ENCODE results near the gene DAB2. TPM values are rescaled to one million over a fixed set of nuclear protein-coding genes. Genes with fewer than 3 reads are reported as not detected.

DAB2 gene
- total RNA-seq, 1 experiment from 2014 or later, result 5.5 TPM

- Histone ChIP-seq H3K9ac (ENCODE audit: low read length) (no peak overlapping the region), H3K27me3 (ENCODE audit: insufficient read depth, low read length) (no peaks in the 10 kb centered on the region), H3K4me1 (ENCODE audit: control insufficient read depth in 1 of 2, insufficient read depth in 2 of 2, low read length in 2 of 2) (no peaks in the 10 kb centered on the region), H3K9me3 (ENCODE audit: control insufficient read depth in 1 of 2, insufficient read depth in 1 of 2, low read depth in 1 of 2, low read length in 2 of 2) (no peaks in the 10 kb centered on the region), H3K4me2 (ENCODE audit: low read length) (no peak overlapping the region), H3K9me2 (ENCODE audit: insufficient read depth) (no peaks in the 10 kb centered on the region), H3K27ac (ENCODE audit: low read depth, low read length) (no peak overlapping the region), H2AFZ (ENCODE audit: low read depth, low read length, poor library complexity, severe bottlenecking) (no peak overlapping the region), H3K79me2 (ENCODE audit: insufficient read depth, low read length) (no peaks in the 10 kb centered on the region), H4K20me1 (ENCODE audit: insufficient read depth) (no peaks in the 10 kb centered on the region), H3K36me3 (ENCODE audit: control insufficient read depth in 1 of 2, insufficient read depth in 2 of 2, low read length in 2 of 2) (no peaks in the 10 kb centered on the region), H3K4me3 (replicated peaks in 1 of 2; ENCODE audit: low read depth in 1 of 2, low read length in 2 of 2) (no peak overlapping the region)
- POLR2A ChIA-PET, result no interaction called here
- TF ChIP-seq POLR2AphosphoS5 (IDR thresholded peaks at IDR 0.05; ENCODE audit: low read depth, low read length) (no peak), CEBPB (IDR thresholded peaks at IDR 0.05; ENCODE audit: low read depth) (no peak), EZH2phosphoT487 (IDR thresholded peaks at IDR 0.05; ENCODE audit: borderline replicate concordance) (no peak), EGR1 (IDR thresholded peaks at IDR 0.05; ENCODE audit: low read depth) (no peak), RAD21 (IDR thresholded peaks at IDR 0.05; ENCODE audit: low read depth) (no peak), REST (IDR thresholded peaks at IDR 0.05; ENCODE audit: low read depth) (no peak)
- DNase-seq (ENCODE audit: low read depth, low spot score) (no peak), ATAC-seq (no peak)
- RAD21 ChIA-PET (ENCODE audit: low non-redundant PET in 1 of 2, low total read pairs in 2 of 2, uncharacterized antibody in 2 of 2, unreplicated experiment in 2 of 2), result no interaction called here
- no TSS peak for BruUV-seq (replicated peaks)
- CTCF ChIA-PET, result no interaction called here
- intact Hi-C loops (cut with micrococcal nuclease), result no loop called here
Measured at GRCh38 chr5:39328731-39329130, 96.0 kb downstream of the DAB2 start.

GRCh38 chr5:39323542-39323941 is 101.2 kb downstream of the DAB2 start:
- DNase-seq (ENCODE audit: low read depth, low spot score) (no peak), ATAC-seq (no peak)
- H3K9me3 ChIP-seq (ENCODE audit: control insufficient read depth in 1 of 2, insufficient read depth in 1 of 2, low read depth in 1 of 2, low read length in 2 of 2), result no peaks in the 10 kb centered on the region
- no peaks in the 10 kb centered on the region for H3K4me1 ChIP-seq (ENCODE audit: control insufficient read depth in 1 of 2, insufficient read depth in 2 of 2, low read length in 2 of 2)
- RAD21 ChIA-PET (ENCODE audit: low non-redundant PET in 1 of 2, low total read pairs in 2 of 2, uncharacterized antibody in 2 of 2, unreplicated experiment in 2 of 2), result no interaction called here
- no peaks in the 10 kb centered on the region for H4K20me1 ChIP-seq (ENCODE audit: insufficient read depth)
- no peak overlapping the region for H2AFZ ChIP-seq (ENCODE audit: low read depth, low read length, poor library complexity, severe bottlenecking)
- H3K27ac ChIP-seq (ENCODE audit: low read depth, low read length), result no peak overlapping the region
- no peaks in the 10 kb centered on the region for H3K9me2 ChIP-seq (ENCODE audit: insufficient read depth)
- no TSS peak for BruUV-seq (replicated peaks)
- no peak overlapping the region for H3K4me3 ChIP-seq (replicated peaks in 1 of 2; ENCODE audit: low read depth in 1 of 2, low read length in 2 of 2)
- intact Hi-C loops (cut with micrococcal nuclease), result no loop called here
- POLR2A ChIA-PET, result no interaction called here
- no peaks in the 10 kb centered on the region for H3K36me3 ChIP-seq (ENCODE audit: control insufficient read depth in 1 of 2, insufficient read depth in 2 of 2, low read length in 2 of 2)
- CTCF ChIA-PET, result no interaction called here
- H3K27me3 ChIP-seq (ENCODE audit: insufficient read depth, low read length), result no peaks in the 10 kb centered on the region
- no peak overlapping the region for H3K4me2 ChIP-seq (ENCODE audit: low read length)
- H3K79me2 ChIP-seq (ENCODE audit: insufficient read depth, low read length), result no peaks in the 10 kb centered on the region
- H3K9ac ChIP-seq (ENCODE audit: low read length), result no peak overlapping the region
- TF ChIP-seq CTCF (IDR thresholded peaks at IDR 0.05 in 2 of 3, conservative IDR thresholded peaks at IDR 0.05 in 1 of 3; ENCODE audit: borderline replicate concordance in 1 of 3, insufficient read depth in 1 of 3, low read depth in 2 of 3, low read length in 2 of 3) (no peak), ZBTB33 (IDR thresholded peaks at IDR 0.05; ENCODE audit: extremely low read depth, insufficient replicate concordance, low read length) (no peak), SIN3A (IDR thresholded peaks at IDR 0.05; ENCODE audit: low read depth) (no peak), ELF1 (IDR thresholded peaks at IDR 0.05; ENCODE audit: borderline replicate concordance, low read depth) (no peak), ZFX (IDR thresholded peaks at IDR 0.05) (no peak), EZH2 (IDR thresholded peaks at IDR 0.05) (no peak), YY1 (IDR thresholded peaks at IDR 0.05; ENCODE audit: extremely low read depth, insufficient replicate concordance, low read depth, low read length) (no peak), CBX3 (IDR thresholded peaks at IDR 0.05; ENCODE audit: low read depth) (no peak), EZH2phosphoT487 (IDR thresholded peaks at IDR 0.05; ENCODE audit: borderline replicate concordance) (no peak), FOSL1 (IDR thresholded peaks at IDR 0.05; ENCODE audit: low read depth) (no peak)

Measured in HCT116 (cell line).